ENCODE results near the gene CIAO3.

The CIAO3 gene

GRCh38 chr16:709566-710499 lies 31.0 kb downstream of the CIAO3 start:
- DNase-seq (ENCODE audit: low spot score), result no peak

GRCh38 chr16:708959-709358 lies 31.8 kb downstream of the CIAO3 start:
- DNase-seq (ENCODE audit: low spot score), result no peak

GRCh38 chr16:708019-708418 lies 32.8 kb downstream of the CIAO3 start:
- DNase-seq (ENCODE audit: low spot score), result no peak

- DNase-seq (ENCODE audit: low spot score), result no peak
Measured at GRCh38 chr16:707062-707538, 33.7 kb downstream of the CIAO3 start.

DNA sequence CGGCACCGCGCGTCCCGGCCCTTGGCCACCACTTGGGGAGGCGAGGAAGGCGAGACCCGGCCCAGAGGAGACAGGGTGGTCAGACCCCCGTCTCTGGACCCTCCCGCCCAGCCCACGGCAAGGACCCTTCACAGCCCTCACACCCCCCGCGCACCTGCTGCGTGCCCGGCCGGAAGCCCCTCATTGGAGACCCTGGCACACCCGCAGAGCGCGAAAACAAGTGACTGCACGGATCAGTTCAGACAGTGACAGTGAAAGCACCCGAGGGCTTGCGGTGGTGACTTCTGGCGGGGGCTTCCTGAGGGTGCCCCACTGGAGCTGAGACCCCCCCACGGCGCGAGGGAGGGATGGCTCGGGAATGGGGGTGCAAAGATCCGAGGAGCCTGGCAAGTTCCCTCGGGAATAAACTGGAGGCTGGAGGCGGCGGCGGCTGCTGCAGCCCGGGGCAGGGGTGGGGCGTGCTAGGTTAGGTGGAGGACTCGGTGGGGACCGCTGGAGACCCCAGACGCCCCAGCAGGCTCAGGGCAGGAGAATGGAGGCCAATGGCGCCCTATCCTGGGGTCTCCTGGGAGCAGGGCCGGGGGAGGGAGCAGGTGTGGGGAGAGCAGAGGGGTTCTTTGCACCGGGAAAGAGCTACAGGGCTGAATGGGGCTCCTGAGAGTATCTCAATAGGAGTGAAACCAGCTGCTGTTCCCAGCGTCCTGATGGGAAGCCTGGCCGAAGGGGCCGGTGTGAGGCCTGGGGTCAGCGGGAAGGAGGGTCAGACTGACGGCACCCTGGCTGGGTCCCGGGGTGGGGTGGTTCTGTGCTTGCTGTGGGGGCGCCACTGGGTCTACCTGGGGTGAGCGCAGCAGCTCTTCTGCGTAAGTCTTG lies 34.4 kb downstream of the CIAO3 start:
- DNase-seq (ENCODE audit: low spot score), result no peak

DNA sequence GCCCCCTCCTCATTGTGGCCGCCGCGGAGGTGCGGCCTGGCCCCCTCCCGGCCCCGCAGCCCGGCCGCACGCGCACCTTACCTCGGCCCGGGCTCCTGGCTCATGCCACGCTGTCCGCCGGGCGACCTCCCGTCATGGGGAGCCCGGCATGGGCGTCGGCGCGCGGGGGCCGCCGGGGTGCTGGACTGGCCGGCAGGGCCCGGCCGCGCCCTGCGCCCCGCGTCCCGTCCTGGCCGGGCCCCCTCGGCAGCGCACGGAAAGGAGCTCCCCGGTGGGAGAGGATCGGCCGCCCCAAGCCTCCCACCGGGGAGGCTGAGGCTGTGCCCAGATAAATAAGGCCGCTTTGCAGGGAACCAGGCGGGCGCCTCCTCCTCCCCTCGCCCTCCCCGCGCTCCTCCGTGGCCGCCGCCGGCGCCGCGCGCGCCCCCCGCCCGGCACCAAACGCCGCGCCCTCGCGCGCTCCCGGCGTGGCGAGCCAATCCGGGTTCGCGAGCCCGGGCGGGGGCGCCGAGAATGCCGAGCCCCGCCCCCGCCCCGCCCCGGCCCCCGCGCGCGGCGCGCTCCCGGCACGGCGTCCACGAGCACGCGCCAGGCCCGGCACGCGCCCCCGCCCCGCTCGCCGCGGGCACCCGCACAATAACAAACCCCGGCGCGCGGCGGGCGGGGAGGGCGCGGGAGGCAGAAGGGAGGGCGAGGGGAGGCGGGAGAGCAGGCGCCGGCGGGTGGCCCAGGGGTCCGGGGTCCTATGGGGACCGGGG lies 35.2 kb downstream of the CIAO3 start, which contains the start of gene FBXL16:
FBXL16 (minus strand) TSS at position 371 of the 758 bp plus-strand sequence. CDS start 8,396 bp downstream, outside the sequence.
- DNase-seq (ENCODE audit: low spot score), result no peak

DNA sequence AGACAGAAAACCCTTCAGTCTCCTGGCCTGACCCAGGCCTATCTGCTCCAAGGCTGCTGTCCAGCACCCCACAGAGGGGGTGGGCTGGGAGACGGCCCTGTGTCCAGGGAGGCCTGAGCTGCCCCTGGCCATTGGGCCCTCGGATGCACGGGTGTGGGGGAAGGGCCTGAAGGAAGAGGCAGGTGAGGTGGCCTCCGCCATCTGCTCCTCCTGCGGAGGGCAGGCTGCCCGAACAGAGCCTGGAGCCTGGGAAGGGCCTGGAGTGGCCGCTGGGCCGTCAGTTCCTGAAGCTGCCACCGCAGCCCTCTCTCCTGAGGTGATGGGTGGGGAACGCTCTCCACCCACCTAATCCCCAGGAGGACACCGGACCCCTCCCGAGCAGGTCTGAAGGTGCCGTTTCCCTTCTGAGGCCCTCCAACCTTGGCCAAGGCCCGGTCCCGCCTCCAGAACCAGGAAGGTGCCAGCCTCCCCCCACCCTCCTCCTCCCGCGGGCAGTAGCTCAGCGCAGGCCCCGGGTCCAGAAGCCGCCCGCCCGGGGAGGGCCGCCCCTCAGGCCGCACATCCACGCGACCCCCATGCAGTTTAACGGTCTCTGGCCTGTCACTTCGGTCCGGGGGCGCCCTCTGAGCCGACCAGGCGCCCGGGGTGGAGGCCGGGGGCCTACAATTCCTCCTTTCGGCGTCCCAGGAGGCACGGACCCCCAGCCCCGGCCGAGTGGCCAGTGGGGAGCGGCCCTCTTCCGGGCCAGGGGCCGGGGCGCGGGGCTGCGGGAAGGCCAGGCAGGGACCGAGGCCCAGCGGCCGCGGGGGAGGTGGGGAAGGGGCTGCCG lies 36.0 kb downstream of the CIAO3 start:
- no peak for DNase-seq (ENCODE audit: low spot score)

- no peak for DNase-seq (ENCODE audit: low spot score)
Measured at GRCh38 chr16:704047-704446, 36.8 kb downstream of the CIAO3 start.

GRCh38 chr16:703406-703805 lies 37.4 kb downstream of the CIAO3 start:
- peak; percentile 76 for DNase-seq (ENCODE audit: low spot score)

DNA sequence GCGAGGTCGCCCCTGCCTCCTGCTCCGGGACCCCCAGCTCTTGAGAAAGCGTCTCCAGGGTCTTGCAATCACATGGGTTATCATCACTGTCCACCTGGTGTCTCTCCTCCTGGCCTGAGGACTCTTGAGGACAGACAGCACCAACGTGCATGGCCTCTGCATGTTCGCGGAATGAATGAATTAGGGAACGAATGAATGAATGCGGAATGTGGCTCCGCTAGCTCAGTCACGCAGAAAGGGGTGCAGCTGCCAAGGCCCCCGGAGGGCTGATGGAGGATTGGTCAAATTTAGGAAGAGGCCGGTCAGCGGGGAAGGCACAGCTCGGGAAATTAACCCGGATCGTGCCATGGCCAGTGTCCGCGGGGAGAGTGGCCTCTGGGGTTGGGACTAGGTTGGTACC lies 38.5 kb downstream of the CIAO3 start:
- DNase-seq (ENCODE audit: low spot score), result no peak

GRCh38 chr16:700684-701584 lies 39.9 kb downstream of the CIAO3 start:
- DNase-seq (ENCODE audit: low spot score), result no peak

DNA sequence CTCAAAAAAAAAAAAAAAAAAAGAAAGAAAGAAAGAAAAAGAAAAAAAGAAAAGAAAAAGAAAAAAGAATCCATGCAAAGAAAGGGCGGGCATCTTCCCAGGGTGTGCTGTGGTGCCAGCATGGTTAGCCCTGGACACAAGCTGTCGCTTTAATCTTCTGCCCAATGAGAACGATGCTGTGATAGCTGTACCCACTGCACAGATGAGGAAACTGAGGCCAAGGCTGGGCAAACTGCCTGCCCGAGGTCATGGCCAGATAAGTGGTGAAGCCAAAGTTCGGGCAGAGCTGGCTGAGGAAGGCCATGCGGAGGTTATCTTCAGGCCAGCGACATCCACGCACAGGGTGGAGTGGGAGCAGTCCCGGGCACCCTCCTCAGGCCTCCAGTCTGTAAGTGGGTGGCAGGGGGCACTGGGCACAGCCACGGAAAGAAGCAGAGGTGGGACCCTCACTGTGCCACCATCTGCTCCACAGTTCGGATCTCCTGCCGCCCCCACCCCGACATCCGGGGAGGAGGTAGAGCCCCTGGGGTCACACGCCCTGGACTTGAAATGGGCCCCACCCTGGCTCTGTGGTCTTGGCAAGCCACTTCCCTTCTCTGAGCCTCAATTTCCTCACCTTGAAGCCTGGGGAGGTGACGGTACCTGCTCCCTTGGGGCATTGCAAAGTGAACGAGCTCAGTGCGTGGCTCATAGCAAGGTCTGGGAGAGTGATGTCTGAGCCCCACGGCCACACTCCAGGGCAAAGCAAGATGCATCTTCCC lies 41.7 kb downstream of the CIAO3 start:
- no peak for DNase-seq (ENCODE audit: low spot score)

DNA sequence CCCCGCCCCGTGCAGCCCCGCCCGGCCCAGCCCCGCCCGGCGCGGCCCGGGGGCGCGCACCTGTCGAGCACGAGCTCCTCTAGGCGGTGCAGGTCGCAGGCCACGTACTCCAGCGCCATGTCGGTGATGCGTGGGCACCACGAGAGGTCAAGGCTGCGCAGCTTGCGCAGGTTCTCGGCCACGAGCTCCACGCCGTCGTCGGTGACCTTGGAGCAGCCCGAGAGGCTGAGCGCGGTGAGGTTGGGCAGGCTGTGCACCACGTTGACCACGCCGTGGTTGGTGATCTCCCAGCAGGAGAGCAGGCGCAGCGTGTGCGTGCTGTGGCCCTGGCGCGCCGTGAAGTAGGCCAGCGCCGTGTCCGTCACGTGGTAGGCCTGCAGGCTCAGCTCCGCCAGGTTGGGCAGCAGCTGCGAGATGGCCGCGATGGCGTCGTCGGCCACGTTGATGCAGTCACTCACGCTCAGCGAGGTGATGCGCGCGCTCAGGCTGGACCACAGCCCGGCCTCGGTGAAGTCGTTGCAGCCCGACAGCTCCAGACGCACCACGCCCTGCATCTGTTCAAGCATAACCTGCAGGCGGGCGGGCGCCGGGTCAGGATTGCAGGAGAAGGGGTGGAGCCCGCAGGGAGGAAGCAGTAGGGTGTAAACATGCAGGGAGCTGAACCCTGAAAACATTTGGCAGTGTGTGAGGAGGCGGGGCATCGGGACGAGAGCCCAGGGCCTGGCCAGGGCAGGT lies 45.3 kb downstream of the CIAO3 start:
- no peak for DNase-seq (ENCODE audit: low spot score)

GRCh38 chr16:694863-695354 lies 45.9 kb downstream of the CIAO3 start:
- no peak for DNase-seq (ENCODE audit: low spot score)

DNA sequence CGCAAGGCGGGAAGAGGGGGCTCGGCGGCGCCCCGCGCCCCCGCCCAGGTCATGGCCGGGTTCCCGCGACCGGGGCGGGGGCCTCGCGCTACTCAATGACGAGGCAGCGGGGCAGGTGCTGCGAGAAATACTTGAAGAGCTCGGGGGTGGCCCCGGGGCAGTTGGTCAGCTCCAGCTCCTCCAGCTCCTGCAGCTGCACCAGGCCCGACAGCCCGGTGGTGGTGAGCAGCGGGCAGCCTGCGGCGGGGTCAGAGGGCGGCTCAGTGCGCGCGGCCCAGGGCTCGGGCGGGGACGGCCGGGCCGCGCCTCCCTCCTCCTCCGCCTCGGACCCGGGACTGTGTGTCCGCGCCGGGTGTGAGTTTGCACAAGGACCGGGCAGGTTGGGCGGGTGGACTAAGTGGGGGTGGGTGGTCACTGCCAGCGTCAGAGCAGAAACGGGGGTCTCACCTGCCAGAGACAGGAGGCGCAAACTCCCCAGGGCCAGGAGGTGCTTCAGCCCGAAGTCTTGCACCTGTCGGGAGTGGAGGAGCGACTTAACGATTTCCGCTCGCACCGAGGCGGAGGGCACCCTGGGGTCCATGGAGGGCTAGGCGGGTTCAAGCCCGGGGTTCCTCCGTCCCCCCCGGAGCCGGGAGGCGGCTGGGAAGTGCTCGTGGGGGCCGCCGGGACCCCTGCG lies 46.5 kb downstream of the CIAO3 start:
- DNase-seq (ENCODE audit: low spot score), result no peak

- no peak for DNase-seq (ENCODE audit: low spot score)
Measured at GRCh38 chr16:693766-694165, 47.0 kb downstream of the CIAO3 start.

DNA sequence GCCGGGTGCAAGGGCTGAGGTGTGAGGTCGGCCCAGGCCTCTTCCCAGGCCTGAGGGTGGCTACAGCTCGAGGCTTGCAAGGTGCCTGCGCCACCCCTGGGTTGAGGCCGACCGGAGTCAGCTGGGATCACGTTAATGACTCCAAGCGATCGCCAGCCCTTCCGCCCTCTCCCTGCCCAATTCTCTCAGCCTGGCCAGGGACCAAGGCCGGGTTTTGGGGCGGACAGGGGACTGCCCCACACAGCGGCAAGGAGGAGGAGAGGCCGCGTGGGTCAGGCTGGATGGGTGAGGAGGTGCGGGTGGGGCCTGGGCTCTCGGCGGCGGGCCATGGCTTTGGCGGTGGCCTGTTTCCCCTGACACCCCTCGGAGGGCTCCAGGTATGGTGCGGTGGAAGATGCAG lies 47.4 kb downstream of the CIAO3 start:
- no peak for DNase-seq (ENCODE audit: low spot score)

Data from putamen (tissue), 1 donor.